RWPE1 (cell line): Measurements from ENCODE around the gene ZFP90.

ENCODE experiments used
- CTCF ChIA-PET: fragments of 350-600 bp; sonication (Branson Sonifier 250); formaldehyde crosslinking; extraction: SDS; loops from one replicate; lab custom pipeline; 2021; lab: Yijun Ruan, JAX
- POLR2A ChIA-PET: fragments of 400-600 bp; formaldehyde crosslinking; extraction: SDS; loops from one replicate; lab custom pipeline; 2020; ENCODE audit warnings: antibody characterized with exemption; ENCODE audit not compliant: low non-redundant PET; lab: Yijun Ruan, JAX
- DNase-seq: peaks from one replicate; pipeline ENCODE4 v3.0.0; 2012; ENCODE audit warnings: low spot score
- H3K27ac ChIP-seq: fragments of 450-650 bp; 2 replicates; pipeline ENCODE4 v1.5.1; 2017
- TF ChIP-seq, protein P1 (sequence below): fragments of 450-650 bp; conservative IDR thresholded peaks from 2 replicates; pipeline ENCODE4 v1.5.1; 2017; ENCODE audit warnings: low read depth, mild to moderate bottlenecking

The ZFP90 gene

DNA sequence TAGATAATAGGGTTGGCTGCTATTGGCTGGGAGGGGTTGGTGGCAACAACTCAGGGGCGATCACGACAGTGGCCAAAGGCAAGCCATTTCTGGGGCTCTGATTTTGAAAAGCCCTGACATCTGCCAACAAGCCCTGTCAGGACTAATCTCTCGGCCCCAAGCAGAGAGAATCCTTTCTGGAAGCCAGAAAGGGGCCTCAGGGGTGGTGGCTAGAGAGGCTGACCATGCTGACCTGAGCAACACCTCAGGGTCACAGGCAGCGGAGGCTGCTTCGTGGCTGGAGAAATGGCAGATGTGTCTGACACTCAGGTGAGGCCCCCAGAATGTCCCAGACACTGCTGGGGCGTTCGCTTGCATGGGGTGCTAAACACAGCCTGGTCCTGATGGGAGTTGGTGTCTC lies 35.0 kb upstream of the ZFP90 start:
- POLR2A ChIA-PET, result no interaction called here
- TF ChIP-seq, protein P1, sequence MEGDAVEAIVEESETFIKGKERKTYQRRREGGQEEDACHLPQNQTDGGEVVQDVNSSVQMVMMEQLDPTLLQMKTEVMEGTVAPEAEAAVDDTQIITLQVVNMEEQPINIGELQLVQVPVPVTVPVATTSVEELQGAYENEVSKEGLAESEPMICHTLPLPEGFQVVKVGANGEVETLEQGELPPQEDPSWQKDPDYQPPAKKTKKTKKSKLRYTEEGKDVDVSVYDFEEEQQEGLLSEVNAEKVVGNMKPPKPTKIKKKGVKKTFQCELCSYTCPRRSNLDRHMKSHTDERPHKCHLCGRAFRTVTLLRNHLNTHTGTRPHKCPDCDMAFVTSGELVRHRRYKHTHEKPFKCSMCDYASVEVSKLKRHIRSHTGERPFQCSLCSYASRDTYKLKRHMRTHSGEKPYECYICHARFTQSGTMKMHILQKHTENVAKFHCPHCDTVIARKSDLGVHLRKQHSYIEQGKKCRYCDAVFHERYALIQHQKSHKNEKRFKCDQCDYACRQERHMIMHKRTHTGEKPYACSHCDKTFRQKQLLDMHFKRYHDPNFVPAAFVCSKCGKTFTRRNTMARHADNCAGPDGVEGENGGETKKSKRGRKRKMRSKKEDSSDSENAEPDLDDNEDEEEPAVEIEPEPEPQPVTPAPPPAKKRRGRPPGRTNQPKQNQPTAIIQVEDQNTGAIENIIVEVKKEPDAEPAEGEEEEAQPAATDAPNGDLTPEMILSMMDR, result no peak
- DNase-seq, result no peak
- no peak overlapping the region for H3K27ac ChIP-seq
- CTCF ChIA-PET, result no interaction called here

DNA sequence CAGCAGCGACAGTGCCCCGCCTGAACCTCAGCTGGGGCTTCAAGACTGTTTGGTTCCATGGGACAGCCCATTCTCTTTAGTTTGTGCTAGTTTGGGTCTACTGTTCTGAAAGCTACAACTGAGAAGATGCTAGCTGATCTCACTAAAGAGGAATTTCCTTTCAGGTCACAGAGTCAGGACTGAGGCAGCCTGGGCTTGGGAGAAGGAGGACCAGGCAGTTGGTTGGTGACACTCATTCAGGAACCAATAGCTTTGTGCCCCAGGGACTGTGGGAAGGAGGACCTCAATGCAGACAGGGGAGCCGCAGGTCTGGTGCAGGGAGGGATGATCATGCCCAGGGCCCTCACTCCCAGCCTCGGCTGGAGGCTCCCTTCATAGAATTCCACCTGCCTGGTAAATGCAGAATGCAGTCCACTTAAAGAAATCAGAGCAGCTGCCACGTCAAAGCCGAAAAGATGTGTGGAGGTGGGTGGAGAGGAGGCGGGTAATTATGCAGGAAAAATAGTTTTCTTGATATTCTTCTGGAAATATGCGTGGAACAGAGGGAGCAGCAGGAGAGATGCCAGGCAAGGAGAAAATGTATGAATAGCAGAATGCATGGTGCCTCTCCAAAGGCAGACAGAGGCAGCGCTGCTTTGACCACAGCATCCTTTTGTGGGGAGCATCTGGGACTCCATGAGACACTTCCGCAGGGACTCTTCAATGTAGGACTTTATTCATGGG lies 32.6 kb upstream of the ZFP90 start:
- POLR2A ChIA-PET, result no interaction called here

DNA sequence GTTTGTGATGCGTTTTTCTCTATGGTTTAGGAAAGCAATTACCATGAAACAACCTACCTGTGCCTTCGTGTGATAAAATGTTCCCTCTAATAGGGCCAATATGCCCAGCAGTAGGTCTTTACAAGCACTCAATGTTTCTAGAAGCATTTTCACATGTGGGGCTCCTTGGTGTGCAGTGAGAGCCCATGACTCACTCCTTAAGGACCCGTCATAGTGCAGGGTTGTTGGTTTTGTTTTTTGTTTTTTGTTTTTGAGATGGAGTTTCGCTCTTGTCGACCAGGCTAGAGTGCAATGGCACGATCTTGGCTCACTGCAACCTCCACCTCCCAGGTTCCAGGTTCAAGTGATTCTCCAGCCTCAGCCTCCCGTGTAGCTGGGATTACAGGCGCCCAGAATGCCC lies 31.1 kb upstream of the ZFP90 start:
- TF ChIP-seq, protein P1, result no peak
- POLR2A ChIA-PET, result no interaction called here
- CTCF ChIA-PET, result no interaction called here
- no peak overlapping the region for H3K27ac ChIP-seq
- DNase-seq, result no peak

More for the DNA sequence above, 32.6 kb upstream of the ZFP90 start:
- DNase-seq, result no peak
- CTCF ChIA-PET, result interaction anchor here (0.9 to 1.5 kb wide), 2 partner anchors 10 to 111 kb away, joined by 3 read pairs; no protein-coding TSS in a partner anchor
- TF ChIP-seq, protein P1, result no peak
- no peak overlapping the region for H3K27ac ChIP-seq

DNA sequence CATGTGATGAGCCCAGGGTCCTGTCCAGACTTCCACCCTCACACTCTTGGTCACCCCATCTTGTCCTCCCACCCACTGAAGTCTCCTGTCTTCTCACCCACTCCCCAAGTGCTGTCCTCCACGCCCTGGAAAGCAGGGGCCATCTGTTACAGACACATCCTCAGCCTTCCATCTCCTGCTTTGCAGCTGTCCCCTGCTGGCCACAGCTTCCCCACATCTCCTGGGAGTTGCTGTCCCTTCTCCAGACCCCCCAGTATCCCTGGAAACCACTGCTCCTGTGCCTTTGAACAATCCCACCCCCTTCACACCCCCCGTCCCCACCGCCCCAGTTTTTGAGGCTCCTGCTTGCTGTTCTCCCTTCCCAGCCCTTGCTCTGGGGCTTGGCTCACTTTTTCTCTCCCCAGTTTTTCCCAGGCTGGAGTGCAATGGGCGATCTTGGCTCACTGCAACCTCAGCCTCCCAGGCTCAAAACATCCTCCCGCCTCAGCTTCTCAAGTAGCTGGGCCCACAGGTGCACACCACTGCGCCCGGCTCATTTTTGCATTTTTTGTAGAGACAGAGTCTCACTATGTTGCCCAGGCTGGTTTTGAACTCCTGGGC lies 30.4 kb upstream of the ZFP90 start:
- no peak for DNase-seq
- no peak overlapping the region for H3K27ac ChIP-seq
- CTCF ChIA-PET, result no interaction called here
- POLR2A ChIA-PET, result no interaction called here
- TF ChIP-seq, protein P1, result no peak

DNA sequence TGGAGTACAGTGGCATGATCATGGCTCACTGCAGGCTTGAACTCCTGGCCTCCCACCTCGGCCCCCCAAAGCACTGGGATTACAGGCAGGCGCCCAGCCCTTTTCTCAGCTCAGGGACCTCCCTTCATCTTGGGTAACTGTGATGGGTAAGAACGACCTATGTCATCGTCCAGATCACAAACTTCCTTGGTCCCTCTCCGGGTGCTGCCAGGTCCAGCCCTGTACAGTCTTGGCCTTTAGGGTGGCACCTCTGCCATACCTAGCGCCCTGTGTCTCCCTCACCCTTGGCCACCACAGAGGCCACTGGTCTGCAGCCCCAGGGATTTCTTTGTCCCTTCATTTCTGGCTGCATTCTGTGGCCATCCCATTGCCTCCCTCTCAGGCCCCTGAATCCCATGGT lies 29.7 kb upstream of the ZFP90 start:
- ChIA-PET CTCF (interaction anchor here (0.5 to 3.3 kb wide), 14 partner anchors 8 to 1218 kb away, joined by 3 to 25 read pairs (median 4); no protein-coding TSS in a partner anchor), POLR2A (no interaction called here)
- H3K27ac ChIP-seq, result no peak overlapping the region
- TF ChIP-seq, protein P1, result no peak
- no peak for DNase-seq

DNA sequence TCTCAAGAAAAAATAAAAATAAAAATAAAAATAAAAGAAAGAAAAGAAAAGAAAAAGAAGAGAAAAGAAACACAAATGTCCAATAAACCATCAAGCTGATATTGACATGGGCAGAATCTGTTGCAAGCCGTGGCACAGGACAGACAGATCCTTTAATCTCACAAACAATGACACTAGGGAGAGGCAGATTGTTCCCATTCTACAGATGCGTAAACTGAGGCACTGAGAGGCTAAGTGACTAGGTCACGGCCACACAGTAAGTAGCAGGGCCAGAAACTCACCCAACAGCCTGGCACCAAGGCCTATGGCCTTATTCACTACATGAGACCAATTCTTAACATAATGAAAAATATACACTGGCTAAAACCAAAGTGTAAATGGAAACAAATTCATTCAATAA lies 28.3 kb upstream of the ZFP90 start:
- no peak for DNase-seq
- ChIA-PET CTCF (interaction anchor here (0.6 to 3.3 kb wide), 15 partner anchors 9 to 333 kb away, joined by 3 to 25 read pairs (median 5); no protein-coding TSS in a partner anchor), POLR2A (no interaction called here)
- TF ChIP-seq, protein P1, result no peak
- H3K27ac ChIP-seq, result no peak overlapping the region
